ENCODE measurements around the gene SKP2. TPM values are rescaled to one million over a fixed set of nuclear protein-coding genes. Genes with fewer than 3 reads are reported as not detected.

The SKP2 gene
- total and polyA plus RNA-seq, 2 donors (not counting 3 experiments of a cell fraction or from before 2014, with no cell fraction given): 12.5 to 40.9 TPM

DNA sequence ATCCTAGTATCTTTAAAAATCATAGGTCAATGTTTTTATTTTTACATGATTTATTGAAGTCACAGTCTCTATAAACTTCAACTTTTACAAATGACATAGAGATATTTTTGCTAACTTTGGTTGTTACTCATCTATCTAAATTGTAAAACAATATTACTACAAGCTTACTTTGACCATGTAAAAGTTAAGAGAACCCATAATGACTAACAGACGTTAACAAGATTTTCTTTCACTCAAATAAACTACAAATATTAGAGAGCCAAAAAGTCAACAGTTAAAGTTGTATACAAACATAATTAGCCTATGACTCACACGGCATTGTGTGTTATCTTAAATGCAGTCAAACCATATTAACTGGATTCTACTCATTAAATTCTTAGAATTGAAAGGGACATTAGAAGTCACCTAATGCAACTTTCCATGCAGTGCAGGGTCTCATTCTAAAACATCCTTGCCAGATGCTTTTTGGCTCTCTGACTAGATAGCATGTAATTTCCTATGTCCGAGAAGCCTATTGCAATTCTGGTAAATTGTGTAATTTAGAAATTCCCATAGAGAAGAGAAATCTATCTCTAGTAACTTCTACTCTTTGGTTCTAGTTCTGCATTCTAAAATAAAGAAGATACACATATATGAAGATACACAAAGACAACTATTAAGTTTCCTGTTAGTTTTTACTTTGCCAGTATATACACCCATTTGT is 43.0 kb upstream of the SKP2 start:
- H4K20me1 ChIP-seq (replicated peaks; ENCODE audit: control insufficient read depth, extremely low read depth, insufficient read depth, low read length): no peaks in the 10 kb centered on the region
- FAIRE-seq: no peak
- no peak overlapping the region for H3K27ac ChIP-seq (ENCODE audit: insufficient read depth, low read depth, low read length)
- TF ChIP-seq FOS (IDR thresholded peaks at IDR 0.05; ENCODE audit: borderline replicate concordance, insufficient read depth, low read length) (no peak), EZH2 (IDR thresholded peaks at IDR 0.05; ENCODE audit: borderline replicate concordance, low read depth, low read length, severe bottlenecking) (no peak), GATA2 (IDR thresholded peaks at IDR 0.05; ENCODE audit: insufficient read depth, insufficient read length, low read depth, low read length) (no peak), JUN (IDR thresholded peaks at IDR 0.05; ENCODE audit: borderline replicate concordance, insufficient read depth, insufficient read length, low read depth) (no peak), POLR2AphosphoS5 (IDR thresholded peaks at IDR 0.05; ENCODE audit: insufficient read depth, low read depth, low read length) (no peak), MYC (IDR thresholded peaks at IDR 0.05; ENCODE audit: low read depth, low read length) (no peak), POLR2A (IDR thresholded peaks at IDR 0.05; ENCODE audit: low read depth, low read length) (no peak)
- TF ChIP-seq, protein P1, sequence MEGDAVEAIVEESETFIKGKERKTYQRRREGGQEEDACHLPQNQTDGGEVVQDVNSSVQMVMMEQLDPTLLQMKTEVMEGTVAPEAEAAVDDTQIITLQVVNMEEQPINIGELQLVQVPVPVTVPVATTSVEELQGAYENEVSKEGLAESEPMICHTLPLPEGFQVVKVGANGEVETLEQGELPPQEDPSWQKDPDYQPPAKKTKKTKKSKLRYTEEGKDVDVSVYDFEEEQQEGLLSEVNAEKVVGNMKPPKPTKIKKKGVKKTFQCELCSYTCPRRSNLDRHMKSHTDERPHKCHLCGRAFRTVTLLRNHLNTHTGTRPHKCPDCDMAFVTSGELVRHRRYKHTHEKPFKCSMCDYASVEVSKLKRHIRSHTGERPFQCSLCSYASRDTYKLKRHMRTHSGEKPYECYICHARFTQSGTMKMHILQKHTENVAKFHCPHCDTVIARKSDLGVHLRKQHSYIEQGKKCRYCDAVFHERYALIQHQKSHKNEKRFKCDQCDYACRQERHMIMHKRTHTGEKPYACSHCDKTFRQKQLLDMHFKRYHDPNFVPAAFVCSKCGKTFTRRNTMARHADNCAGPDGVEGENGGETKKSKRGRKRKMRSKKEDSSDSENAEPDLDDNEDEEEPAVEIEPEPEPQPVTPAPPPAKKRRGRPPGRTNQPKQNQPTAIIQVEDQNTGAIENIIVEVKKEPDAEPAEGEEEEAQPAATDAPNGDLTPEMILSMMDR (IDR thresholded peaks at IDR 0.05; ENCODE audit: extremely low read depth in 1 of 2, insufficient read depth in 1 of 2, low read depth in 1 of 2, low read length in 2 of 2): no peak
- TF ChIP-seq, protein P2, sequence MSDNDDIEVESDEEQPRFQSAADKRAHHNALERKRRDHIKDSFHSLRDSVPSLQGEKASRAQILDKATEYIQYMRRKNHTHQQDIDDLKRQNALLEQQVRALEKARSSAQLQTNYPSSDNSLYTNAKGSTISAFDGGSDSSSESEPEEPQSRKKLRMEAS (IDR thresholded peaks at IDR 0.05; ENCODE audit: insufficient read depth, insufficient read length): no peak
- H3K9me1 ChIP-seq (replicated peaks; ENCODE audit: control insufficient read depth, extremely low read depth, insufficient read depth, low read length): peaks cover 2% of the 10 kb centered on the region
- H3K4me1 ChIP-seq (ENCODE audit: control insufficient read depth, extremely low read depth, insufficient read depth, low read length): no peaks in the 10 kb centered on the region
- no peak overlapping the region for H3K9ac ChIP-seq (replicated peaks; ENCODE audit: extremely low read depth, insufficient read depth, low read length)
- BruUV-seq (replicated peaks): no TSS peak
- POLR2A ChIA-PET: no interaction called here
- H3K9me3 ChIP-seq (replicated peaks; ENCODE audit: control insufficient read depth, insufficient read depth, low read length): no peaks in the 10 kb centered on the region
- no peak overlapping the region for H3K4me3 ChIP-seq (replicated peaks in 1 of 3; ENCODE audit: insufficient read depth in 1 of 3, low read depth in 1 of 3, low read length in 3 of 3)
- H3K4me2 ChIP-seq (ENCODE audit: insufficient read depth, low read length): no peak overlapping the region
- H3K79me2 ChIP-seq (ENCODE audit: control insufficient read depth, insufficient read depth, low read length): no peaks in the 10 kb centered on the region
- intact Hi-C loops (cut with micrococcal nuclease): no loop called here
- CTCF ChIA-PET: interaction anchor here (1.0 kb wide), 1 partner anchor 30 kb away, joined by 3 read pairs; no protein-coding TSS in a partner anchor
- H3K36me3 ChIP-seq (ENCODE audit: control insufficient read depth in 2 of 2, extremely low read depth in 1 of 2, insufficient read depth in 2 of 2, low read length in 2 of 2): no peaks in the 10 kb centered on the region
- no peak overlapping the region for H2AFZ ChIP-seq (ENCODE audit: low read depth, low read length)
- dilution Hi-C loops (cut with MboI; ENCODE audit: extremely low pct_ligation_motif_present, low sequenced_read_pairs): no loop called here
- H3K27me3 ChIP-seq (ENCODE audit: control insufficient read depth in 2 of 2, insufficient read depth in 2 of 2, low read length in 2 of 2): no peaks in the 10 kb centered on the region
- DNase-seq (ENCODE audit: low read depth, low spot score): no peak

All from endothelial cell of umbilical vein (primary cell).